ENCODE results near the gene CLDN8.

DNA sequence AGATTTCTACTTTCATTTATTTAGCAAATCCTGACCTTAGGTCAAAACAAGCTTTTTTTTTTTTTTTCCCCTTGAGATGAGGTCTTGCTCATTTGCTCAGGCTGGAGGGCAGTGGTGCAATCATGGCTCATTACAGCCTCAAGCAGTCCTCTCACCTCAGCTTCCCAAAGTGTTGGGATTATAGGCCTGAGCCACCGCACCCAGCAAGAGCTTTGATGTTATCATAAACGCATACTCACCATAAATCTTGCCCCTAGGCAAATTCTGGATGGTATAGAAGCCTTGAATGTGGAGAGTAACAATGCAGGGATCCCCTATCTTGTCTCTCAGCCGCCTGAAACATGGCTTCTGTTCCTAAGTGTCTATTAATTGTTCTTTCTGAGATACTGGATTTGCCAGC is 24.8 kb upstream of the CLDN8 start:
- TF ChIP-seq YY1 (IDR thresholded peaks at IDR 0.05; ENCODE audit: low read depth, low read length) (no peak), POLR2A (IDR thresholded peaks at IDR 0.05; ENCODE audit: low read depth, low read length) (no peak), IRF4 (IDR thresholded peaks at IDR 0.05; ENCODE audit: low read depth, low read length) (no peak), CHD2 (IDR thresholded peaks at IDR 0.05; ENCODE audit: borderline replicate concordance, low read depth, low read length) (no peak), CTCF (IDR thresholded peaks at IDR 0.05 in 2 of 3, conservative IDR thresholded peaks at IDR 0.05 in 1 of 3; ENCODE audit: control insufficient read depth in 2 of 3, extremely low read depth in 1 of 3, insufficient read depth in 1 of 3, low read depth in 3 of 3, low read length in 3 of 3) (no peak), POLR2AphosphoS5 (IDR thresholded peaks at IDR 0.05; ENCODE audit: low read length) (no peak), POLR2AphosphoS2 (IDR thresholded peaks at IDR 0.05; ENCODE audit: low read depth, low read length) (no peak), EZH2 (IDR thresholded peaks at IDR 0.05; ENCODE audit: borderline replicate concordance, control insufficient read depth, low read depth, low read length) (no peak), RBBP5 (conservative IDR thresholded peaks at IDR 0.05) (no peak), FOXM1 (IDR thresholded peaks at IDR 0.05; ENCODE audit: low read depth, low read length) (no peak)
- TF ChIP-seq, protein P1, sequence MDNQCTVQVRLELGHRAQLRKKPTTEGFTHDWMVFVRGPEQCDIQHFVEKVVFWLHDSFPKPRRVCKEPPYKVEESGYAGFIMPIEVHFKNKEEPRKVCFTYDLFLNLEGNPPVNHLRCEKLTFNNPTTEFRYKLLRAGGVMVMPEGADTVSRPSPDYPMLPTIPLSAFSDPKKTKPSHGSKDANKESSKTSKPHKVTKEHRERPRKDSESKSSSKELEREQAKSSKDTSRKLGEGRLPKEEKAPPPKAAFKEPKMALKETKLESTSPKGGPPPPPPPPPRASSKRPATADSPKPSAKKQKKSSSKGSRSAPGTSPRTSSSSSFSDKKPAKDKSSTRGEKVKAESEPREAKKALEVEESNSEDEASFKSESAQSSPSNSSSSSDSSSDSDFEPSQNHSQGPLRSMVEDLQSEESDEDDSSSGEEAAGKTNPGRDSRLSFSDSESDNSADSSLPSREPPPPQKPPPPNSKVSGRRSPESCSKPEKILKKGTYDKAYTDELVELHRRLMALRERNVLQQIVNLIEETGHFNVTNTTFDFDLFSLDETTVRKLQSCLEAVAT (IDR thresholded peaks at IDR 0.05) = no peak
- TF ChIP-seq, protein P2, sequence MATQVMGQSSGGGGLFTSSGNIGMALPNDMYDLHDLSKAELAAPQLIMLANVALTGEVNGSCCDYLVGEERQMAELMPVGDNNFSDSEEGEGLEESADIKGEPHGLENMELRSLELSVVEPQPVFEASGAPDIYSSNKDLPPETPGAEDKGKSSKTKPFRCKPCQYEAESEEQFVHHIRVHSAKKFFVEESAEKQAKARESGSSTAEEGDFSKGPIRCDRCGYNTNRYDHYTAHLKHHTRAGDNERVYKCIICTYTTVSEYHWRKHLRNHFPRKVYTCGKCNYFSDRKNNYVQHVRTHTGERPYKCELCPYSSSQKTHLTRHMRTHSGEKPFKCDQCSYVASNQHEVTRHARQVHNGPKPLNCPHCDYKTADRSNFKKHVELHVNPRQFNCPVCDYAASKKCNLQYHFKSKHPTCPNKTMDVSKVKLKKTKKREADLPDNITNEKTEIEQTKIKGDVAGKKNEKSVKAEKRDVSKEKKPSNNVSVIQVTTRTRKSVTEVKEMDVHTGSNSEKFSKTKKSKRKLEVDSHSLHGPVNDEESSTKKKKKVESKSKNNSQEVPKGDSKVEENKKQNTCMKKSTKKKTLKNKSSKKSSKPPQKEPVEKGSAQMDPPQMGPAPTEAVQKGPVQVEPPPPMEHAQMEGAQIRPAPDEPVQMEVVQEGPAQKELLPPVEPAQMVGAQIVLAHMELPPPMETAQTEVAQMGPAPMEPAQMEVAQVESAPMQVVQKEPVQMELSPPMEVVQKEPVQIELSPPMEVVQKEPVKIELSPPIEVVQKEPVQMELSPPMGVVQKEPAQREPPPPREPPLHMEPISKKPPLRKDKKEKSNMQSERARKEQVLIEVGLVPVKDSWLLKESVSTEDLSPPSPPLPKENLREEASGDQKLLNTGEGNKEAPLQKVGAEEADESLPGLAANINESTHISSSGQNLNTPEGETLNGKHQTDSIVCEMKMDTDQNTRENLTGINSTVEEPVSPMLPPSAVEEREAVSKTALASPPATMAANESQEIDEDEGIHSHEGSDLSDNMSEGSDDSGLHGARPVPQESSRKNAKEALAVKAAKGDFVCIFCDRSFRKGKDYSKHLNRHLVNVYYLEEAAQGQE (IDR thresholded peaks at IDR 0.05; ENCODE audit: low read depth, low read length) = no peak
